Uterus (tissue), 4 donors: ENCODE results near the gene RAB18. TPM values are rescaled to one million over a fixed set of nuclear protein-coding genes. Genes with fewer than 3 reads are reported as not detected.

Experiments
- DNase-seq, 2 donors: peaks; one replicate each; pipeline ENCODE4 v3.0.0-alpha.2; 2019 to 2020
- H3K27ac ChIP-seq, 2 donors: fragments of 200-600 bp; sonication (generic); 1 replicate in 1 of 2; 2 replicates in 1 of 2; pipeline ENCODE4 v1.5.1; 2016 to 2018
- H3K27me3 ChIP-seq, 2 donors: fragments of 200-600 bp; sonication (generic); one replicate each; pipeline ENCODE4 v1.5.1; 2018 to 2019; ENCODE audit warnings: control low read depth in 1 of 2
- H3K36me3 ChIP-seq, 2 donors: fragments of 200-600 bp; sonication (generic); one replicate each; pipeline ENCODE4 v1.5.1; 2019; ENCODE audit warnings: control low read depth in 1 of 2
- H3K4me1 ChIP-seq, 2 donors: fragments of 200-600 bp; sonication (generic); one replicate each; pipeline ENCODE4 v1.5.1; 2018 to 2019; ENCODE audit warnings: control low read depth in 1 of 2
- H3K4me3 ChIP-seq, 2 donors: fragments of 200-600 bp; sonication (generic); 1 replicate in 1 of 2; 2 replicates in 1 of 2; pipeline ENCODE4 v1.5.1; 2018 to 2019; ENCODE audit warnings: mild to moderate bottlenecking in 1 of 2
- H3K9me3 ChIP-seq, 2 donors: fragments of 200-600 bp; sonication (generic); one replicate each; pipeline ENCODE4 v1.5.1; 2019; ENCODE audit warnings: control low read depth in 1 of 2
- POLR2A ChIP-seq, 2 donors: fragments of 450-650 bp; IDR thresholded peaks; one replicate each; pipeline ENCODE4 v1.6.1; 2016; ENCODE audit warnings: antibody characterized with exemption in 2 of 2, mild to moderate bottlenecking in 1 of 2, moderate library complexity in 1 of 2
- intact Hi-C: fragments of 100-400 bp; cut with DNase I; formaldehyde crosslinking; loops from one replicate; pipeline ENCODE4 v1.15.1; 2023; ENCODE audit warnings: low total_unique reads
- total RNA-seq, 4 donors: library from RNA; depleted of rRNA in 3 of 4; stranded (reverse); fragments of >200 nt in 3 of 4; gene quantifications; one replicate each; pipeline versions ENCODE4 v1.1.0 to v1.2.4, GENCODE V29; 2014 to 2023
- TF ChIP-seq, protein P1 (sequence below), 4 experiments: fragments of 200-600 bp in 2 of 4; fragments of 450-650 bp in 2 of 4; sonication (generic) in 2 of 4; IDR thresholded peaks; one replicate each; pipeline ENCODE4 v1.5.1; 2016 to 2019; ENCODE audit warnings: antibody characterized with exemption in 4 of 4, mild to moderate bottlenecking in 2 of 4, moderate library complexity in 1 of 4
- donor health status: DM: yes; HTN: yes; CAD: no.

The RAB18 gene
- total RNA-seq, result 10 to 100 TPM; 20.6 to 94.4 (median 48.2) TPM

DNA sequence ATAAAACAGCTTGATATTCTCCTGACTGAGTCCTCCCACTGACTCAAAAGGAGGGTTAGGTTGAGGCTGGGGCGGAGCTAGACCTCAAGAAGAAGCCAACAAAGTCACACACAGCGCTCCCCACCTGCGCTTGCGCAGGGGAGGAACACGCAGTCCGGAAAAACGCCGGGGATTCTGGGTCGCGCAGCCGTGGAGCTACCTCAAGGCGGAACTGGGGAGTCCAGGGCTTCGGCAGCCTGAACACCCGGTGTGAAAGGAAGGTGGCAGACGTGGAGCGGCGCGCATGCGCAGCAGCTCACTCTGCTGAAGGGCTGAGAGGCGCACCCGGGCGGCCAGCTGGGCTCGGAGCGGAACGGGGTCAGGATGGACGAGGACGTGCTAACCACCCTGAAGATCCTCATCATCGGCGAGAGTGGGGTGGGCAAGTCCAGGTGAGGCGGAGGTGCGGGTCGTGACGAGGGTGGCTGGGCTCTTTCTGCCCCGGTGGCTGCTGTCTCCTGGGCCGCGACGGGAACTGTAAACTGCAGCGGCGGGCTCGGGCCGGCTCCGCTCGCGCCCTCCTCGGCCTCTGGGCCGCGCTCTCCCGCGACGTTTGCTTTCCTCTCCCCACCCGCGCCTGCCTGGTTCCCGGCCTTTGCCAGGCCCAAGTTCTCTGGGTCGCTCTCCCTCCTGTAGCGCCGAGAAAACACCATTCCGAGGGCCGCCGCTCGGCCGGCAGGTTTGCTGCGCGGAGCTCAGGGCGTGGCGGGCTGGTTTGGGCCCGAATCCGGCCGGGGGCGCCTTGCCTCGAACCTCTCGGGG, at the start of gene RAB18:
RAB18 (plus strand) TSS at position 298 of the 801 bp plus-strand sequence; CDS start at position 364, 66 bp downstream.
- H3K27ac ChIP-seq, result peak within 1 kb of the TSS; percentile 86 to 90
- DNase-seq, result peak; percentile 98
- H3K4me3 ChIP-seq, result peak within 1 kb of the TSS; percentile 68 to 84
- H3K27me3 ChIP-seq, result no peaks in the 10 kb centered on the region
- intact Hi-C loops, result no loop called here
- no peaks in the 10 kb centered on the region for H3K36me3 ChIP-seq
- H3K9me3 ChIP-seq, result no peaks in the 10 kb centered on the region
- peak; percentile 72 to 85 for TF ChIP-seq POLR2A (IDR thresholded peaks at IDR 0.05)
- TF ChIP-seq, protein P1, sequence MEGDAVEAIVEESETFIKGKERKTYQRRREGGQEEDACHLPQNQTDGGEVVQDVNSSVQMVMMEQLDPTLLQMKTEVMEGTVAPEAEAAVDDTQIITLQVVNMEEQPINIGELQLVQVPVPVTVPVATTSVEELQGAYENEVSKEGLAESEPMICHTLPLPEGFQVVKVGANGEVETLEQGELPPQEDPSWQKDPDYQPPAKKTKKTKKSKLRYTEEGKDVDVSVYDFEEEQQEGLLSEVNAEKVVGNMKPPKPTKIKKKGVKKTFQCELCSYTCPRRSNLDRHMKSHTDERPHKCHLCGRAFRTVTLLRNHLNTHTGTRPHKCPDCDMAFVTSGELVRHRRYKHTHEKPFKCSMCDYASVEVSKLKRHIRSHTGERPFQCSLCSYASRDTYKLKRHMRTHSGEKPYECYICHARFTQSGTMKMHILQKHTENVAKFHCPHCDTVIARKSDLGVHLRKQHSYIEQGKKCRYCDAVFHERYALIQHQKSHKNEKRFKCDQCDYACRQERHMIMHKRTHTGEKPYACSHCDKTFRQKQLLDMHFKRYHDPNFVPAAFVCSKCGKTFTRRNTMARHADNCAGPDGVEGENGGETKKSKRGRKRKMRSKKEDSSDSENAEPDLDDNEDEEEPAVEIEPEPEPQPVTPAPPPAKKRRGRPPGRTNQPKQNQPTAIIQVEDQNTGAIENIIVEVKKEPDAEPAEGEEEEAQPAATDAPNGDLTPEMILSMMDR (IDR thresholded peaks at IDR 0.05), result peak in 3 of 4 experiments; percentile 3 to 42 (median 18)
- peaks cover 0 to under 1% of the 10 kb centered on the region in 2 donors for H3K4me1 ChIP-seq

DNA sequence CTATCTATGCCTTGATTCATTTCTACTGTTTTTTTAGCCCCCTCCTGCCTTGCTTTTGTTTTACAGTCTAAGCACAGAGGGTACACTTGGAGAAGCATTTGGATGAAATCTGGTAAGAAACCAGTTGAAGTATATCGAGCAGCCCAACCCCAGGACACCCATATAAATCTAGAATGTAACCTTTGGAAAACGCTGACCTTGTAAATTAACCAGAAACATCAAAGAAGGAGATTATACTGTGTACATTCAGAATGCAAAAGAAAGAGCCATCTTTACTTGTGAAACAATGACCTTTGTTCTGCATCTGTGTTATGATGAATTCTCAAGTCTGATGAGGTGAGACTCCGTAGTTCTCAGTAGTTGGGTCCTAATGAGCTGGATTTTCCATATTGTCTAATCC, 49.3 kb upstream of the RAB18 start:
- H3K4me3 ChIP-seq, result no peak overlapping the region
- DNase-seq, result no peak
- intact Hi-C loops, result no loop called here
- no peak for TF ChIP-seq POLR2A (IDR thresholded peaks at IDR 0.05)
- TF ChIP-seq, protein P1 (IDR thresholded peaks at IDR 0.05), result no peak
- no peaks in the 10 kb centered on the region for H3K4me1 ChIP-seq
- H3K27me3 ChIP-seq, result no peaks in the 10 kb centered on the region
- no peaks in the 10 kb centered on the region for H3K9me3 ChIP-seq
- no peak overlapping the region for H3K27ac ChIP-seq
- H3K36me3 ChIP-seq, result no peaks in the 10 kb centered on the region

DNA sequence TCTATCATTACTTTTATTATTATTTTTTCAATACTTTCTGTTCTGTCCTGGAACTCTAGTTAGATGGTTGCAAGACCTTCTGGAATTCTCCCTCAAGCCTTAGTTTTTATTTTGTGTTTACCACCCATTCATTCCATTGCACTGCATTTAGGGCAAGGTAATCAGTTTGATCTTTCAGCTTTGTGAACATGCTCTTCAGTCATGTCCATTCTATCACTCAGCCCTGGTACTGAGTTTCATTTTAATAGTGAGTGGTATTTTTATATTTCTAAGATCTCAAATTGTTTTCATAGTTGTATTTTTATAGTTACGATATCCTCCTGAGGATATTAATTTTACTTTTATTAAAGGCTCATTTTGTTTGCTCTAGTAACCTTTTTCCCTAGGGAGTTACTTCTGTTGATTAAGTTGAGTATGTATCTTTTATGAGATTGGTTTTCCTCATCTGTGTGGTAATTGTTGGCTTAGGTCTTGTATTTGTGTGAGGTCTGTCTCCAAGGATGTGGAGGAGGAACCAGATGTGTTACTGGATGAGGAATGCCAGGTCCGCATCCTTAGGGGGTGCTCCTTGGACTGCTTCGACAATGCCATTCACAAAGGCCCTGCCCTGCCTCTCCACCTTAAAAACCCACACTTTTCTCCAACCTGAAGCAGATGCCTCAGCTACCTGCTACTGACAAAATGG, 46.7 kb upstream of the RAB18 start:
- H3K4me3 ChIP-seq, result no peak overlapping the region
- no peak for DNase-seq
- no peaks in the 10 kb centered on the region for H3K9me3 ChIP-seq
- no peaks in the 10 kb centered on the region for H3K27me3 ChIP-seq
- TF ChIP-seq, protein P1 (IDR thresholded peaks at IDR 0.05), result no peak
- no peak for TF ChIP-seq POLR2A (IDR thresholded peaks at IDR 0.05)
- H3K4me1 ChIP-seq, result no peaks in the 10 kb centered on the region
- H3K36me3 ChIP-seq, result no peaks in the 10 kb centered on the region
- intact Hi-C loops, result no loop called here
- no peak overlapping the region for H3K27ac ChIP-seq

DNA sequence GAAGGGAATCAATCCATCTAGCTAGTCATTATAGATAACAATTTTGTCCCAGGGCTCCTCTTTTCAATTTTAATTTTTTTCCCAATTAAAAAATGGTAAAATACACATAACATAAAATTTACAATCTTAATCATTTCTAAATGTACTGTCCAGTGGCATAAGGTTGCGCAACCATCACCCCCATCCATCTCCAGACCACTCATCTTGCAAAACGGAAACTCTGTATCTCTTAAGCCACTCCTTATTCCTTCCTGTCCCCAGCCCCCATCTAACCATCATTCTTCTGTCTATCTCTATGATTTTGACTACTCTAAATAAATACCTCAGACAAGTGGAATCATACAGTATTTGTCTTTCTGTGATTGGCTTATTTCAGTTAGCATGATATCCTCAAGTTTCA, 46.1 kb upstream of the RAB18 start:
- Histone ChIP-seq H3K36me3 (no peaks in the 10 kb centered on the region), H3K27me3 (no peaks in the 10 kb centered on the region), H3K4me3 (no peak overlapping the region), H3K9me3 (no peaks in the 10 kb centered on the region), H3K4me1 (no peaks in the 10 kb centered on the region), H3K27ac (no peak overlapping the region)
- no peak for DNase-seq
- no peak for TF ChIP-seq POLR2A (IDR thresholded peaks at IDR 0.05)
- TF ChIP-seq, protein P1 (IDR thresholded peaks at IDR 0.05), result no peak
- intact Hi-C loops, result no loop called here

DNA sequence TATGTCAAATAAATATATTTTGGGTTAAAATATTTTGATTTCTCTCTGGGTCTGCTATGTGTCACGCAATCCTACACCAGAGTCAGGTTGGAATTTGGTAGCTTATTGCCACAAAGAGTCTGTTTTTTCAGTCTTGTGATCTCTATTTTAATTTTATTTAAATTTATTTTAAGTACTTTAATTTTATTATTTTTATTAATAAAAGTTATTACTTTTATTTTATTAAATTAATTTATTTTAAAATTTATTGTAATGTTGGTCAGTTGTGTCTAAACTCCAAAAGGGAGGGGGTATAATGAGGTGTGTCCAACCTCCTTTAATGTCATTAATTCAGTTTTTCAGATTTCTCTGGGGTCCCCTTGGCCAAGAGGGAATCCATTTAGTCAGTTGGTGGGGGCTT, 42.8 kb upstream of the RAB18 start:
- TF ChIP-seq POLR2A (IDR thresholded peaks at IDR 0.05), result no peak
- TF ChIP-seq, protein P1 (IDR thresholded peaks at IDR 0.05), result no peak
- Histone ChIP-seq H3K27ac (no peak overlapping the region), H3K36me3 (no peaks in the 10 kb centered on the region), H3K27me3 (no peaks in the 10 kb centered on the region), H3K9me3 (no peaks in the 10 kb centered on the region), H3K4me3 (no peak overlapping the region), H3K4me1 (no peaks in the 10 kb centered on the region)
- no peak for DNase-seq
- intact Hi-C loops, result no loop called here
